Right lung (tissue), 5 donors: ENCODE data around the gene AQP3. TPM values are rescaled to one million over a fixed set of nuclear protein-coding genes. Genes with fewer than 3 reads are reported as not detected.
"Not testable (repeated sequence)": the region's sequence is repeated elsewhere in the genome, so short reads cannot be mapped to it uniquely, and the experiment has no call there.

ENCODE experiments used
- DNase-seq, 2 donors: peaks; one replicate each; pipeline ENCODE4 v3.0.0-alpha.2; 2013
- polyA plus RNA-seq, 5 donors: library from polyadenylated mRNA; unstranded; fragments of 120-200 nt; gene quantifications; one replicate each; pipeline versions ENCODE4 v1.2.1 to v1.2.3, GENCODE V29; 2013; ENCODE audit warnings: inconsistent platforms in 1 of 5, low replicate concordance in 1 of 5; ENCODE audit not compliant: insufficient read length in 5 of 5, insufficient read depth in 1 of 5

AQP3 gene
- polyA plus RNA-seq, 5 donors = 9.7 to 33.8 (median 23.8) TPM

DNA sequence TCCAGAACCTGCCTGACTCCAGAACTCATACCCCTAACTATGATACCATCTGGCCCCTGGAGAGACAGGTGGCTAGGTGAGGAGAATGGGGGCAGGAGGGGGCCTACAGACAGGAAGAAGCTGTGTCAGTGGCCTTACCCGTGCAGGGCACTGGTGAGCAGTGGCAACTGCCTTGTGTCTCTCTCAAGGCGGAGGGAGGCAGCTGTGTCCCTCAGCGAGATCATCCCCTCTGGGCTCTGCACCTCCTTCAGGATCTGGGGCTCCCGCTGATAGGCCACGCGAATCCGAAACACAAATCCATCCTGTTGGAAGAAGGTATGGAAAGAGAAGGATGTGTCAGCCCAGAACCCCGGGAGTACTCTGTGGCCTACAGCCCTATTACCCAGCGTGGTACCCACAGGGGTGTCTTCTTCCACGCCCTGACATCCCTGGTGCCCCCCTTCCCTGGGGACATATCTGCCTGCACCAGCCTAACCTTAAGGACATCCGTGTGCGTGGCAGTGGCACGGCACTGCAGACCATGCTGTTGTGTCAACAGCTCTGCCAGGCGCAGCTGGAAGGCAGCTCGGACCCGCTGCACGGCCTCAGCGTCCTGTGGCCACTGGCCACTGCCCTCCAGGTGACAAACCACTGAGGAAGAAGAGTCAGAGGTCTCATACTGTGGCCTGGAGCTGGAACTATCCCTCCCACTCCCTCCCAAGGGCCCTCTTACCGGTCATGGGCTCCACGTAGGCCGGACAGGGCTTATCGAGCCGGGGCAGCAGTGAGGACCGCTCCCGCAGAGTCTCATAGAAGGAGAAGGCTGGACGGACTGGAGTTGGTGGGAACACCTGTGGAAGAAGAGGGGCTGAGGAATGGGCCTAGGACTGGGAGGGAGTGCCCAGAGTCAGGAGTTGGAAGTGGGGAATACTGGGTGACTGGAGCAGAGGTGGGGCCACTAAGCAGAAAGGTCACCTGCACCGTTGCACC lies 18.5 kb upstream of the AQP3 start:
- no peak for DNase-seq

DNA sequence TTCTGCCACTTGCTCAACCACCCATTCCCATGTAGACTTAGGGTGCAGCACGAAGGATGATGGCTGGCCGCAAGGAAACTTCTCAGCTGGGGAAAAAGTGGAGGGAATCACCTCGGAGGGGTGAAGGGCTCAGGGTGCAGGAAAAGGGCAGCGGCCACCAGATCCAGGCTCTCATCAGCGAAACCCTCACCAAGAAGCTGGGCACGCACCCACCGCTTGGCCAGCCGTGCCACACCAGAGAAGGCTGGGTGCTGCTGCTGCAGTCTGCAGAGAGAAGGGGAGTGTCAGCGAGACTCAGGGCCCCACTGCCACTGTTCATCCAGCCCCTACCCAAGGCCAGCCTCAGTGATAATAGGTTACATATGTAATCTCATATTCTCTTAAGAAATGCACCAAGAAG lies 17.7 kb upstream of the AQP3 start:
- no peak for DNase-seq

DNA sequence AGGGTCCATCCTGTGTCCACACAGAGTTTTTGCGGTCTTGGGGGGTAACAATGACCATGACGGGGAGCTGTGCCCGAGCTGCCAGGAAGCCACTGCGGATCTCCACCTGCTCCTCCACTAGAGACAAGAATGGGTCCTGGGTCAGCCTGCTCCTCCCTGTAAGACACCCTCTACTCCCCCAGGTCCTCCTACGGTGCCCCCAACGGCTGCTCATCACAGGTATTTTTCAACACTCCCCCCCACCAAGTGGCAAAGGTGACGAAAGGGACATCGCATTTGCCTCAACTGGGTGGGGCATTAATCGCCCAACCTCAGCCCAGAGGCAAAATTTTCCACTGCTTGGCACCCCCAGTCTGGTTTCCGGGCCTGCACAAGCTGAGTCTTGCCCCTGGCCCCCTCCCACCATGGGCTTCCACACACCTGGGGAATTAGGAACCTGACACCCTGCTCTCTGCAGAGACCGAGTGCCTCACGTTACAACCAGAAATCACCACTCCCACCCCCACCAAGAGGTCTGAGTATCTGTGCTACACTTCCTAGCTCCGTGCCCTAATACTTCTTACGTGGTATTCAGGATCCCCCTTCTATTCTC lies 16.7 kb upstream of the AQP3 start:
- no peak for DNase-seq

DNA sequence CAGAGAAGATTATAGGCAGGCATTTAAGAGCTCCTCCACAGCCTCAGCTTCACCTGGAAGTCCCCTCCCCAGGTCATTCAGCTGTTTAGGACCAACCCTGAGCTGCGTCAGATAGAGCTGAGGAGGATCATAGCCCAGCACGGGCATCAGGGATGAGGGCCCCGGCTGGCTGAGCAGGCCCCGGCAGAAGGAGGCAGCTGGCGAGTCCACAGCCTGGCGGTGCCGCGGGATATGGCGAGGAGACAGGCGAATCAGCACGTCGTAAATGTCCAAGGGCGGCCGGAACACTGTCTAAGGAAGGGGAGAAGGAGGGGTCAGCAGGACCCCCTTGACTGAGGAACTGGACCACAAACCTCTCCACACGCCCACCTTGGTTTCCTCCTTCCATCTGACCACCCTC lies 15.8 kb upstream of the AQP3 start:
- DNase-seq = no peak

DNA sequence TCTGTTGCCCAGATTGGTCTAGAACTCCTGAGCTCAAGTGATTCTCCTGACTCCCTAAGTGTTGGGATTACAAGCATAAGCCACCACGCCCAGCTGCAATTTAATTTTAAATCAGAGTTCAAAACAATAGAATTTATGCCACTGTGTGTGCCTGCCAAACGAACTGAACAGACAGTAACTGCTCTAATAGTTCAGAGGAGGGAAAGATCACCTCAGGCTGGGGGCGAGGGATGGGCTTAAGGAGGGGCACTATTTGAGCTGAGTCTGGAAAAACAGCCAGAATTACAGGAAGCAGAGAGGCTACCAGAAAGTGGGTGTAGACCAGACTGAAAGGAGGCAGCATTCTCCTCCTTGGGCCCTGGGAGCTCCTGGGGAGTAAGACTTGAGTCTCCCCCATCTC lies 14.1 kb upstream of the AQP3 start:
- DNase-seq = no peak

DNA sequence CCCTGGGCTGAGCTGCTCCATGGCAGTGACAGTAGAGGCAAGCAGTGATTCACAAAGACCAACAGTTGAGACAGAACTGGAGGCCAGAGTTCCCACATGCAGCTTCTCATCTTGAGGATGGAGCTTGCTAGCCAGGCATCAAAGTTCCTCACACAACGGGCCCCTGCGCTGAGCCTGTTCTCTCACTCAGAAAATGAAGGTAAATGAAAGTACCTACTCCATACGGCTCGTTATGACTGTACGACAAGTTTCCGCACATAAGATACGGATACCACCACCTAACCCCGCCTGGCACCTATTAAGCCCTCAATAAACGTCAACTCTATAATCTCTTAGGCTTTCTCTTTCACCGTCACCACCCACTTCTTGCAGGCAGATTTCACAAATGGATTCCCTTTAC lies 13.5 kb upstream of the AQP3 start:
- no peak for DNase-seq

DNA sequence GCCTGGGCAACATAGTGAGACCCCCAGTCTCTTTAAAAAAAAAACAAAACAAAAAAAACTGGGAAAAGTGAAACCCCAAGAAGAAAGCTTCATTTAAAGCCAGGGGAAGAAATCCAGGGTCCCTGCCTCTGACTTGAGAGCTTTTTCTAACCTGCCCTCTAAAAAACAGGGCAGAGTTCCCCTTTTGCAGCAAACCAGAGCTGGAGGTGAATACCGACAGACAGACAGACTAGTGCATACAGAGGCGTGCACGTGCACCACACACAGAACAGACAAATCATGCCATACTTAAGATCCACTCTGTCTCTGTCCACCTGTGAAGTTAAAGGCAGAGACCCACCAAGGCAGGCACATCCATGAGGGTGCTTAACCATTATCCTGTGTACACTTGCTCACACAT lies 11.7 kb upstream of the AQP3 start:
- no peak for DNase-seq

DNA sequence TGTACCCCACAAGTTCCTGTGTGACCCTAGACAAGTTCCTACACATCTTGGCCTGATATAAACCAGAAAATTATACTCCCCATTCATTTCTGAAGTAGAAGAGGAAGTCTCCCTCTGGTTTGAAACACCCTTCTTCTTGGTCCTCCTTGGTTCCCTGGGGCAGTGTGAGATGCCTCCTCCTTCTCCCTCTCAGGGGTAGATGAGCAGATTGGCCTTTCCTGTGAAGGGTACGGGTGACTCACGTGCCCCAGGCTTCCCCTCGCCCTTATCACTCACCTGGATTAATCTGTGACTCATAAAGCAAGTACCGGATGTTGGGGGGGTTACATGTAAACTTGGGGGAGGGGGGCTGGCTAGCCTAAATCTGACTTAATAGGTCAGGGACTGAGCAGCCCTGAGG lies 11.1 kb upstream of the AQP3 start:
- DNase-seq = no peak

DNA sequence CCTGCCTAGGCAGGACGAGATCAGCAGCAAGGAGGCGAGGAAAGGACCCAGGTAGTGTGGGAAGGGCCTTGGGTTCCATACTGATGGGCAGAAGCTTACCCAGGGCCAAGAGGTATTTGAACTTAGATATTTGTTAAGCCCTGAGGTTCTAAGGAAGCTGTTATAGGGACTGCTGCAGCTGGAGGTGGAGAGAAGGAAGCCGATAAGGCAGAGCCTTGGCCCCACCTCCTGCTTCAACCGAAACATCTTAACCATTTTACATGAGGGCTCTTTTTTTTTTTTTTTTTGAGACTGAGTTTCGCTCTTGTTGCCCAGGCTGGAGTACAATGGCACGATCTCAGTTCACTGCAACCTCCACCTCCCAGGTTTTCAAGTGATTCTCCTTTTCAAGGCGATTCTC lies 8.6 kb upstream of the AQP3 start:
- DNase-seq = no peak

DNA sequence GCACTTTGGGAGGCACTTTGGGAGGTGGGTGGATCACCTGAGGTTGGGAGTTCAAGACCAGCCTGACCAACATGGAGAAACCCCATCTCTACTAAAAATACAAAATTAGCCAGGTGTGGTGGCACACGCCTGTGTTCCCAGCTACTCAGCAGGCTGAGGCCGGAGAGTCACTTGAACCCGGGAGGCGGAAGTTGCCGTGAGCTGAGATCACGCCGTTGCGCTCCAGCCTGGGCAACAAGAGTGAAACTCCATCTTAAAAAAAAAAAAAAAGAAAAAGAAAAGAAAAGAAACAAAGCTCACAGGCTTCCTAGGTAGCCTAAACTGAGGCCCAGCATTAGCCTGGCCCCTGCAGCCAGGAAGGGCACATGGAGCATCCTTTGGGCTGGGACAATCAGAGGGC lies 8.1 kb upstream of the AQP3 start:
- DNase-seq = not testable (repeated sequence)

DNA sequence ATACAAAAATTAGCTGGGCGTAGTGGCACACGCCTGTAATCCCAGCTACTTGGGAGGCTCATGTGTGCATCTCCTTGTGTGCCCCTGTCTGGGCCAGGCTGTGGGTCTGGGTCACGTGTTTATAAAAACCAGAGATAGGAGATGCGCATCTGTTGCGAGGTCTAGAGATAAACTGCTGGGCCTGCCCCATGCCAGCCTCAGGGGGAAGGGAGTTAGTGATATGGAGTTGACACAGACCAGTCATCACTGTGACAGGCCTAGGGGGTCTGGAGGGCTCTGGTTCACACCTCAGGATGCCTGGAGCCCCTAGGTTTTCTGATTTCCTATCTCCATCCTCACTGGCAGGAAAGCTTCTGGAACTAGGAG lies 7.3 kb upstream of the AQP3 start:
- DNase-seq = not testable (repeated sequence)

DNA sequence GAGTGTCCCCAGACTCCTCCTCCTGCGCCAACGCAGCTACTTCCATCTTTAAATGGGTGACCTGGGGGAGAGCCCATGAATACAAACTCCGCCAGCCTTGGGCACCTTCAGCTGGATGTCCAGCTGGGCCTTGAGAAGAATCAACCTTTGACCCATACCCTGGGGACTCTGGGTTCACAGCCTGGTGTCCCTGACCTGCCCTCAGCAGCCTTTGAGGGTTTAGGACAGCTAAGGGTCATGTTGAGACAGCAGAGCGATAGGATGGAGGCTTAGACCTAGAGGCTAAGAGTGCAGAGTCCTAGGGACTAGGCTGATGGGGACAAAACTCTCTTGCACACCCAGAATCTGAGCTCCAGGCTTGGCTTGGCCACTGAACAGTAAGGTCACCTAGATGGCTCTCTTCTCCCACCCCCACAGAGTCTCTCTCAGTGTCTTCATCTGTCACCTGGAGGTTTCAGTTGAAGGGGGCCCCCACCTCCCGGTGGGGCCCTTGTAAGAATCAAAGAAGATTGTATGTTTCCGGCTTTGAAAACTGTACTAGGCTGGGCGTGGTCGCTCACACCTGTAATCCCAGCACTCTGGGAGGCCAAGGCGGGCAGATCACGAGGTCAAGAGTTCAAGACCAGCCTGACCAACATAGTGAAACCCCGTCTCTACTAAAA lies 6.7 kb upstream of the AQP3 start:
- no peak for DNase-seq

DNA sequence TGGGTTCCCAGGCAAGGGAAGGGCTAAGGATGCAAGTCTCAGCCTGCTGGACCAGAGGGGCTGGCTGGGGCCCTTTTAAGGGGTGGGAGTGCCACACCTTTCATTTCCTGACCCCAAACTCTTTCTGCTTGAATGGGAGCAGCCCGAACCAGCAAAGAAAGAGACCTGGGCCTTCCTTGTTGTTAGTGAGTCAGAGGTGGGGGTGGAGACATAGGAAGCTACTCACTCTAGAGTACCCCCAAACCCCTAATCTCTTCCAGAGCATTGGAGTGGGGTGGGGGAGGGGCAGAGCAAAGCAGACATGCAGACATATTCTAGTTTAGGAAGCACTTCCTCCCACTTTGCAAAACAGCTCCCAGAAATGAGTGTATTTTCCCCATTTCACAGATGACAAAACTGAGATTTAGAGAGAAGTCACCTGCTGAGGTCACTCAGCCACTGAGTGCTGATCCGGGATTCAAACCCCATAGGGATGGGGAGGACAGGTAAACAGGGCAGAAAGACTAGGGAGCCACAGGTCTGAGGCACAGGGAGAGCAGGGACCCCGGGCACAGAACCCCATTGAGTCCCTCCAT lies 6.0 kb upstream of the AQP3 start:
- DNase-seq = no peak

DNA sequence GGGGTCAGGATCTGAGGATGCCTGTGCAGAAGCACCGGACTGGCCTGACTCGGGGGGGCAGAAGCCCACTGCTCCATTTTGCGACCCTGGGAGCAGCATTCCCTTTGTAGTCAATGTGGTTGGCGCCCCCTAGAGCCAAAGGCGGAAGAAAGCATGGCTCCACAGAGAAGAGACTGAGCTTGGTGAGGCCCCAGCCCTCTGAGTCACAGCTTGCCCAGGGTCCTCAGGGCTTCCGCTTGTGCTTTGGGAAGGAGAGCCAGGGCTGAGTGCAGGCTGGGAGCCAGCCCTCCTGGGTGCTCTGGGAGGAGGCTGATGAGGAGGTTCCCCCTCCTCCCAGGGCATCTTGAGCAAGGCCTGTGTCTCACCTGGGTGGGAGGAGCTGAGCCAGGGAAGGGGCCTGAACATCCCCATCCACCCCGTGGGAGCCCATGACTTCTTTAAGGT lies 5.5 kb upstream of the AQP3 start:
- DNase-seq = peak in 1 of 2 donors; percentile 24

DNA sequence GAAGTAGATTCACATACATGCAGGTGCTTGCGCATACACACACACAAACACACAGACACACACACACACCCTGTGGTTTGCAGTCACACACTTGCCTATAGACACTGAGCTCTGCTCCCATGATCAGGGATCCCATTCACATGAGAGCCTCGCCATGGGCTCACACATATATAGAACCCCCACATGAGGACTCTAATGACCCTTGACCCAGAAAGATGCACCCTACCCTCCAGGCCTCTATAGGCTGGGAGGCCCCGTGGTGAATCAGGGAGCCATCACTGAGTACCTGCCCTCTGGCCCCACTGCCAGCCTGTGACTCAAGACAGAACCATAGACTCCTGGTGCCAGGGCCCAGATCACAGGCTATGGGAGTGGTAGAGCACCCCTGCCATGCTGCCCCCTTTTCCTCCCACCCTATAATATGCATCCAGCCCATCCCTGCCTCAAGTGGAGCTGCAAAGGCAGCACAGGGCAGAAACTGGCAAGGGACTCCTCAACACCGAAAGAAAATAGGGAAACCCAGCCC lies 3.3 kb upstream of the AQP3 start:
- no peak for DNase-seq

DNA sequence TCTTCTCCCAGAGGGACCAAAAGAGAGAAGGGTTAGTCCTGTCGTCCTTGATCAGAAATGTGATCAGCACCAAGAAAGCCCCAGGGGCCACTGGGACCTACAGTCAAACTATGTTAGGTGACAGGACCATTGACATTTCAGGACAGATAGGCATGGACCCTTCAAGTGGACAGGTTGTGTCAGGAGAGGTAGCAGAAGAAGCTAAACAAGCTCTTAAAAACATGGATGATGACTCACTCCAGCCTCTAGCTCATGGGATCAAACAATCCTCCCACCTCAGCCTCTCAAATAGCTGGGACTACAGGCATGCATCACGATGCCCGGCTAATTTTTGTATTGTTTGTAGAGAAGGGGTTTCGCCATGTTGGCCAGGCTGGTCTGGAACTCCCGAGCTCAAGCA lies 2.3 kb upstream of the AQP3 start:
- no peak for DNase-seq

DNA sequence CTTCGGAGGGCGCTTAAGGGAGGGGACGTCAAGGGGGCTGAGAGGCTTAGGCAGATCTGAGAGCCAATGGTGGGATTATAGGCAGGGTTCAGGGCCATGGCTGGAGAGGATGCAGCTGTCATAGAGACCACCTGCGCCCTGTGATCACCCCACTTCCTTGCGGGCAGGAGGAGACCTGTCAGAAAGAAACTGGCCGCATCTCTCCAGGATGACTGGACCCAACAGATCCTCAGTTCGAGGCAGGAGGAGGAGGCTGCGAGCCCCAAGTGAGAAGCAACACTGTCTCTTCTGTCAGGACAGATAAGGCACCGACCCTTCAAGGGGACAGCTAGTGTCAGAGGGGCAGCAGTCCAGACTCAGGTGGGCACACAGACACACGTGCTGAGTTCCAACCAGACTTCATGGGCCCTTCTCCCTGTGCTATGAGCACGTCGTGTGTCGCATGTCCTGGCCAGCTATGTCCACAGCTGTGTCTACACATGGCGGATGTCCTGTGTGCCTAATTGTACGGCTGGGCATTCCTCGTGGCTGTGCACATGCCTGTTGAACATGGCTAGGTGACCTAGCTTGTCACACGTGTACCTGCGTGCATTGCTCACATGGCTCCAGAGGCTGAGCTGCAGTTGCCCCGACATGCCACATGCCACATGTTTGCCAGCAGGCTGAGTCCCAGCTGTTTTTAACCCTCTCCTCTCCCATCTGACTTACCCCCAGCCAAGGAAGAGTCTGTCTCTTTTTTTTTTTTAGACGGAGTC lies 583 bp upstream of the AQP3 start:
- no peak for DNase-seq

DNA sequence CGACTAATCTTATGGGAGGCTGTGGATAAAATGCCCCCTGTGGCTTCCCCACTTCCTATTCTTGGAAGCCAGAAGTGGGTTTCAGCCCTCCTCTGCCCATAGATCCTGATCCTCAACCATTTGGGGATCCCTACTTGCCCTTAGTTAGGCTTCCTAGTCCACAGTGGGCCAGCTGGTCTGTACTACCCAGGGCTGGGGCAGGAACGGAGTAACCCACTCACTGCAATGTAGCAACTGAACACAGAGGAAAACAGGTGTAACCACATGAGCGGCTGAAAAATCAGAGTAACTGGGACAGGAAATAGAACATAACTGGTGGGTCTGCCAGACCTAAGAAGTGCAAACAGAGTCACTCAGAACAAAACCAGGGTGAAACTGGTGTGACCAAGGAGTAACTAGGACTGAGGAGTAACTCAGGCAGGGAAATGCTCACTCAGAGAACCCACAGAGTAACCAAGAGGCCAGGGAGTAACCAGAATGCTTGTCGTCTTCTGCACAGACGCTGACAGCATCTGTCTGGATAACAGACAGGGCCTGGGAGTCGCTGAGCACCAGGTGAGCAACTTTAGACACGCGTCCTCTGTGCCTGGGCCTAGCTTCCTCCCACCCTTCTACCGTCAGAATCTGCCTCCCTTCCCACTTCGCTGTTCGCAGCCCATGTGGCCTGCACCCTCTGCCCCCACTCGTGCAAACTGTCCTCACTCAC lies 1.0 kb downstream of the AQP3 start:
- no peak for DNase-seq

DNA sequence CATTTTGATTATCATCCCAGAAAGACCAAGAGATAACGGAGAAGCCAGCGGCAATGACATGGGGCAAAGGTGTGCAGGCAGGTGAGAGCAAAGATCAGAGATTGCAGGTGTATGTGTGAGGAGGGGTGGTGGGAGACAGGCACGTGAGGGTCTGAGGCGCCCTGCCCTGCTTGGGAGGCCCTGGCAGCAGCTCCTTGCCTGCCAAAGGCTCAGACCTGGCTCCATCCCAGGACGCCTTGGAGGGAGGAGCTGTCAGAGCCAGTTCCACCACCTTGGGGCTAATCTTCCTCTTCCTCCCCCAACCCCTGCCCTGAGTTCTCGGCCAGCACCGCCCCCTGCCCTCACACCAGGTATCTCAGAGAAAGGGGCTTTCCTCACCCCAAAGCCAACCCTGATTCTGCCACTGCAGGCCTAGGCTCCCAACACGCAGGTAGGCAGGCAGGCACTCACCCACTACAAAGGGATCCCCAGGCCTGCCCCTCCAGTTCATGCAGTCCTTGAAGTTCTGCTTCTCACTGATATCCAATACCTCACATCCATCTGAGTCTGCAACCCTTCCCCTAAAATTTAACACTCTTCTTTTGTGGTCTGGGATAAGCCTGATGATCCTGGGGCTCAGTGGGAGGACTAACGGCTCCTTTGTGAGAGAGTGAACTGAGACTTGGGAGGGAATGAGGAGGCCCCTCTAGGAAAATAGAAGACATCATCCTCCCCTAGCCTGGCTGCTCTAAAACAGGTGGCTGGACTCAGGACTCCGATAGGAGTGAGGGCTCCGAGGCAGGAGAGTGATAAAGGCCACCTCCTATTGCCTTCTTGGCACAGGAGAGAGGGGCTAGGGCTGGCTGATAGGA lies 1.8 kb downstream of the AQP3 start:
- peak in 1 of 2 donors; percentile 41 for DNase-seq
